RPMI8226 (cell line): ENCODE data around the gene PLCB1.

Source experiments
- DNase-seq: peaks from one replicate; pipeline ENCODE4 v3.0.0-alpha.2; 2015

The PLCB1 gene

DNA sequence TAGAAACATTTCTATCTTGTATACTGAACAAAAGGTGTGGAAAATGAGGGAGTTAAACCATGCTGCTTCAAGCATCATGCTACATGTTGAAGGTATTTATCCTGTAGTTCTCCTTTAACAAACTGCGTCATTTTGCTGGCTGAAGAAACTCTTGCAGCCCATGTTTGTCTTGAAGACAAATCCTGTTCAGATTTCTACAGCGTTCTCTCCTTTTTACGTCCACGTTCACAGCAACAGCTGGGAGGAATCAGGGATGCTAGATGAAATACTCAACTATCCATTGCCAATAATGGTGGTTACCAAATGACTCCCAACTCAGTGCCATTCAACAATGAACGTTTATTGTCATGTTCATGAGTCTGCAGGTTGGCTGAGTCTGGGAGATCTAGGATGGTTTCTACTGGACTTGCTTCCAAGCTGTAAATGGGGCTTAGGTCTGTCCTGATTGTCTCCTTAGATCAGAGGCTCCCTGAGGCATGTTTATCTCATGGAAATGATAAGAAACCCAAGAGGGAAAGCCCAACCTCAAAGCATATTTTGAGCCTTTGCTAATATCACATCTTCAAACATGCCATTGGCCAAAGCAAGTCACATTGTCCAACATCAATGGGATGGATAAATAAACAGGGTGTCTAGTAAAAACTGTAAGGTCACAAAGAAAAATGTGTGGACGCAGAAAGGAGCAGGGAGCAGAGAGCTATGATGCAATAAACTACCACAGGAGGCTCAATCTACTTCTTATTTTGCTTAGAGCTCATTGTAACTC is 2.7 kb upstream of the PLCB1 start:
- DNase-seq = no peak

GRCh38 chr20:8130840-8131526 is 1.1 kb upstream of the PLCB1 start:
- no peak for DNase-seq

- DNase-seq = no peak
Measured at GRCh38 chr20:8132484-8133309, 631 bp downstream of the PLCB1 start.

DNA sequence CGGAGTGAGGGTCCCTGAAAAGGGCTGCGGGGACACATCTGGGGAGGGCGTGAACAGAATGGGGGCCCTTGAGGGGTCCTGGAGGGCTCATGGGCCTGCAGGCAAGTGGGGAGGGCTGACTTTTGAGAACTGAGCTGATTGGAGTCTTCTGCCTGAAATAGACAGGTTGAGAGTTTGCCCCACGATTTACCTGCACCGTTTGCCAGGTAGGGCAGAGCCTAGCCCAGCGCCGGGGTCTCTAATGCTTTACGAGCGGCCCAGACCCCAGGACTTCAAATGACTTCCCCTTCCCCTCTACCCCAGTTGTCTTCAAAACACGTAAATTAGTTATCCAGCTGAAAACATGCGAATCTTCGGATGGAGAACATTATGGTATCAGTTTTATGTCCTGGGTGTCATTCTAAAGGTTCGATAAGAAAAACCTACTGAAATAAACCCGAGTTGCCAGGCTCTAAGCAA is 1.3 kb downstream of the PLCB1 start:
- no peak for DNase-seq

DNA sequence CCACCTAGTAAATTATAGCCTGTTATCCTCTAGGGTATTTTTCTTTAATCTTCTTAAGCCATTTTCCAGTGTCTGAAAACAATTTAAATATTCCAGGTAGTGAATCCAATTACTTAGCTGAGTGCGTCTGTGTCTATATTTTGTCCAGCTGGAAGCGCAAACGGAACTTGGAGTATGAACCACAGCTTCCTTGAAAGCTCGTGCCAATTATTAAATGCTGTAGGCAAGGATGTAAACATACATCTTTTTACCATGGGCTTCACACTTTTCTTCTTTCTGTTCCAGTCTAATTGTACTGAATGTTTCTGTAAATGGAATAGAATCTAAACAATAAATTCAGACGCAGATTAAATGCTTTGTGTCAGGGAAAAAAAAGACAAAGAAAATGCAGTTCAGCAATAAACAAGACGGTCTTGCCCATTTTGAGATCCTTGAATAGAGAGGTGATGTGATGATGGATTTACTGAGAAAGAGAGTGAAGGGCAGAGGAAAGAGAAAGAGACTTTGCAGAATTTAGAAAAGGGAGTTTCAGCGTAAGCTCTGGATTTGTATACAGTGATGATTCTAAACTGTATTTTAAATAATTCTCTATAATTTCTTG is 1.9 kb downstream of the PLCB1 start:
- DNase-seq = no peak

DNA sequence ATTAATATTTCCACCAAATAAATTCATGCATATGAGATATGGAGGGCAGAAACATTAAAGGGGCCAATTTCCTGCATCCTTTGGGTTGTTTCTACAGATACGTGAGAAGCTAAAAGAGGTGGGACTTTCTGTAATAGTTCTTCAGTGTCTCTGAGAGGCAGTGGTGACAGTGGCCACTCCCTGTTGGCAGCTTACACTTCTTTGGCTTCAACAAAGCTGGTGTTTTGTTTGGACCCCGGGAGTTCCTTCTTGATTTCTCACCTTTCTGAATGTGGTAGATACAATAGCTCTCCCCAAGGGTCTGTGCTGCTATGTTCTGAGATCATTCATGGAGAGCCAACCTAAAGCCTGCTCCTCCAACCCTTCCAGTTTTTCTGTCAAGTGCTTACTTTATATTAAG is 7.8 kb downstream of the PLCB1 start:
- no peak for DNase-seq

GRCh38 chr20:8143474-8143873 is 11.4 kb downstream of the PLCB1 start:
- DNase-seq = no peak

GRCh38 chr20:8144282-8145245 is 12.5 kb downstream of the PLCB1 start:
- DNase-seq = no peak

- DNase-seq = no peak
Measured at GRCh38 chr20:8145246-8146168, 13.4 kb downstream of the PLCB1 start.

GRCh38 chr20:8147476-8147875 is 15.4 kb downstream of the PLCB1 start:
- no peak for DNase-seq

- no peak for DNase-seq
Measured at GRCh38 chr20:8148501-8148900, 16.4 kb downstream of the PLCB1 start.

GRCh38 chr20:8150591-8150990 is 18.5 kb downstream of the PLCB1 start:
- DNase-seq = no peak

- DNase-seq = no peak
Measured at GRCh38 chr20:8151372-8151771, 19.3 kb downstream of the PLCB1 start.

- no peak for DNase-seq
Measured at GRCh38 chr20:8152183-8152582, 20.1 kb downstream of the PLCB1 start.

DNA sequence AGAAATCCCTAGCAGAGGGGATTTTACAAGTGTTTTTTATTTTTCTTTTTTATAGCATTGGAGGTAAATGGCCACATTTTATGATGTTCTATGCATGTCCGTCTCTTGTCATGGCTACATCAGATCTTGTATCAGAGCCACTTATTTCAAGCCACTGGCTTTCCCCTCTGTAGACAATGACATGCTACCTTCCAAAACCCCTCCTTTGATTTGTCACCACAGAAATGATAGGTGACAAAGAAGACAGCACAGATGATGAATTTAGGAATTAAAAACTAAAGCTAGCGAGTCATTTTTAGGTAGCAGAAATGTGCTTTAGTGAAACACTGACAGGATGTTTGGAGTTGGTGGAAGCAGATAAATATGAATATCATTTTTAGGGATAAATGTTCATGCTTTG is 20.8 kb downstream of the PLCB1 start:
- DNase-seq = no peak

- DNase-seq = peak; percentile 81
Measured at GRCh38 chr20:8153281-8153908, 21.3 kb downstream of the PLCB1 start.

DNA sequence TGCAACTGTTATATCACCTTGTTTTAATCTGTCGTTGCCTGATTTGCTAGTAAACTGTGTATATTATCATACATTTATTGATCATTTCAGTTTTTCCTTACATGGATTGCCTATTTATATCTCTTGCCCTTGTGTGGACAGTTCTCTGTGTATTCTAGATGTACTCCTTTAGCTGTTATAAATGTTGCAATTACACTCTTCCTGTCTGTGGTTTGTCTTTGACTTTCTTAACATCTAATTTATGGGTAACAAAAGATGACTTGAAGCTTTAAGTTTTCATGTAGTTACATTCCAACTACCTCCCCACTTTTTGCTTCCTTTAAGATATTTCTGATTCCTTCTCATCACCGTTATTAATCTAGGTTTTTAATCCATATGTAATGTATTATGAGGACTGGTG is 22.6 kb downstream of the PLCB1 start:
- no peak for DNase-seq

GRCh38 chr20:8155229-8155628 is 23.2 kb downstream of the PLCB1 start:
- DNase-seq = no peak

- DNase-seq = no peak
Measured at GRCh38 chr20:8155812-8156211, 23.7 kb downstream of the PLCB1 start.
